SK-N-SH treated with all-trans-retinoic acid at 6 μM for 48 hours (cell line): Measurements from ENCODE around the gene XRCC4.

Source experiments
- ARNTL ChIP-seq: fragments of 450-650 bp; formaldehyde crosslinking; IDR thresholded peaks from 2 replicates; pipeline ENCODE4 v1.5.0; 2020; ENCODE audit warnings: low read depth, mild to moderate bottlenecking, moderate library complexity, borderline replicate concordance
- BACH2 ChIP-seq: fragments of 250-450 bp; sonication (Bioruptor Pico); IDR thresholded peaks from 2 replicates; pipeline ENCODE4 v1.9.0; 2021; ENCODE audit warnings: mild to moderate bottlenecking, borderline replicate concordance
- RARB ChIP-seq: fragments of 250-450 bp; sonication (Bioruptor Pico); IDR thresholded peaks from 2 replicates; pipeline ENCODE4 v1.8.0; 2021; ENCODE audit warnings: mild to moderate bottlenecking, moderate library complexity
- SNAI2 ChIP-seq: fragments of 250-450 bp; sonication (Bioruptor Pico); IDR thresholded peaks from 2 replicates; pipeline ENCODE4 v1.5.0; 2020; ENCODE audit warnings: mild to moderate bottlenecking, moderate library complexity
- TCF4 ChIP-seq: fragments of 250-450 bp; sonication (Bioruptor Pico); IDR thresholded peaks from 2 replicates; pipeline ENCODE4 v1.8.0; 2021; ENCODE audit warnings: mild to moderate bottlenecking, moderate library complexity, borderline replicate concordance
- ZFP3 ChIP-seq: fragments of 250-450 bp; sonication (Bioruptor Pico); IDR thresholded peaks from 2 replicates; pipeline ENCODE4 v1.5.0; 2020; ENCODE audit warnings: mild to moderate bottlenecking, moderate library complexity
- ZFP30 ChIP-seq: fragments of 450-650 bp; formaldehyde crosslinking; IDR thresholded peaks from 2 replicates; pipeline ENCODE4 v1.5.0; 2022; ENCODE audit warnings: mild to moderate bottlenecking, moderate library complexity
- ZNF565 ChIP-seq: fragments of 450-650 bp; formaldehyde crosslinking; conservative IDR thresholded peaks from 2 replicates; pipeline ENCODE4 v1.5.0; 2020; ENCODE audit warnings: low read depth, mild to moderate bottlenecking, moderate library complexity
- TF ChIP-seq, protein P1 (sequence below): fragments of 250-450 bp; sonication (Bioruptor Pico); IDR thresholded peaks from 2 replicates; pipeline ENCODE4 v1.5.1; 2020; ENCODE audit warnings: low read depth, mild to moderate bottlenecking, moderate library complexity

DNA sequence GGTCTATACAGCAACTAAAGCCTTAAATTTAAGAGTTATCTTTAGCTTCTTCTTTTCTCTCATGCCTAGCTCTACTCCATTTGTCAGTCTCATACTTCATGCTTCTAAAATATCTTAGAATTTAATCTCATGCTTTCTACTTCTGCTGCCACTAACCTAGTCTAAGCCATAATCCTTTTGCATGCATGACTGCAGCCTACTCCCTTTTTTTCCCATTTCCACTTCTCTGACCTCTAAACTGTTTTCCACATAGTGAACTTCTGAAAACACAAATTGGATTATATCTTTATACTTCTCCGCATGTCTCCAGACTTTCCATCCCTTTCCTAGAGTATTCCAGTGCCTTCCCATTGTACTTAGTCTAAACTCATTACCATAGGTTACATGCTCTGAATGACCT, 193.0 kb downstream of the XRCC4 start:
- TF ChIP-seq RARB (CRISPR knock-in tag) (no peak), ARNTL (CRISPR knock-in tag) (no peak), ZFP30 (CRISPR knock-in tag) (no peak), SNAI2 (CRISPR knock-in tag) (no peak), ZFP3 (CRISPR knock-in tag) (no peak), BACH2 (no peak), ZNF565 (CRISPR knock-in tag) (no peak), TCF4 (CRISPR knock-in tag) (no peak)
- TF ChIP-seq, protein P1, sequence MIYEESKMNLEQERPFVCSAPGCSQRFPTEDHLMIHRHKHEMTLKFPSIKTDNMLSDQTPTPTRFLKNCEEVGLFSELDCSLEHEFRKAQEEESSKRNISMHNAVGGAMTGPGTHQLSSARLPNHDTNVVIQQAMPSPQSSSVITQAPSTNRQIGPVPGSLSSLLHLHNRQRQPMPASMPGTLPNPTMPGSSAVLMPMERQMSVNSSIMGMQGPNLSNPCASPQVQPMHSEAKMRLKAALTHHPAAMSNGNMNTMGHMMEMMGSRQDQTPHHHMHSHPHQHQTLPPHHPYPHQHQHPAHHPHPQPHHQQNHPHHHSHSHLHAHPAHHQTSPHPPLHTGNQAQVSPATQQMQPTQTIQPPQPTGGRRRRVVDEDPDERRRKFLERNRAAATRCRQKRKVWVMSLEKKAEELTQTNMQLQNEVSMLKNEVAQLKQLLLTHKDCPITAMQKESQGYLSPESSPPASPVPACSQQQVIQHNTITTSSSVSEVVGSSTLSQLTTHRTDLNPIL: no peak
